Urothelium cell line (cell line): Measurements from ENCODE around the gene CSN1S1.

Source experiments
- DNase-seq: peaks from one replicate; pipeline ENCODE4 v3.0.0; 2011; ENCODE audit warnings: low spot score, mixed read lengths
- FAIRE-seq: peaks from 2 replicates; lab custom pipeline; 2011; peaks lifted over from hg19 to GRCh38; lab: Jason Lieb, UNC

Gene CSN1S1

DNA sequence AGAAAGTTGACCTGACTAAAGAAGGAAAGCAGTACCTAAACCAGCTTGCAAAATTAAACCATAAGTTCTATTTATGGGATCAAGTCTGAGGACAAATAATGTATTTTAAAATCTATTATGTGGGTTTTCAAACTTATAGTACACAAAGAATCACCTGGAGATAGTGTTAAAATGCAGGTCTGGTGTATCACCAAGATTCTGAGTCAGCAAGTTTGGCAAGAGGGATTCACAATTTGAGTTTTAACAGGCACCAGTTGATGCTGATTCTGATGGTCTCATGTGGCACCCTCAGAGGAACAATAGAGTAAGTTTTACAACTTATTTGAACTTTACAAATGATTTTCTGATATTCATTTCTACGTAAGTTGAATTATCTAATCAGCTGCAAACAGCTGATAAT is 55.8 kb downstream of the CSN1S1 start:
- no peak for FAIRE-seq
- DNase-seq, result no peak

DNA sequence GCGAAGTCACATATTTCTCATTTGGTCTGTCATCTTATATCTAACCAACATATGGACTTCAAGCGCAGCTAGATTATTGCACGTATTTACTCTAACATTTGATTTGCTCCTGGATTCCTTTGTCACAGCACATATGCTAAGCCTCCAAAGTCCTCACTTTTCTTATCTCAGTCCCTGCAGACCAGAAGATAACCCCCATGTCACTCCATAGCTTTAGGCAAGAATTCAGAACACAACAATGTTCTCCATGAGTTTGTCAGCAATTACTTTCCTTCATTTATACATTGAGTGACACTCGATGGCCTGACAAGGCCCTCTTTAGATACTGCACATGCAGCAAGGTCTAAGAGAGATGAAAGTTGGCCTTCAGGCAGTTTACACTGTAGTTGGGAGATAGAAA is 60.1 kb downstream of the CSN1S1 start:
- FAIRE-seq (no peak), DNase-seq (no peak)

DNA sequence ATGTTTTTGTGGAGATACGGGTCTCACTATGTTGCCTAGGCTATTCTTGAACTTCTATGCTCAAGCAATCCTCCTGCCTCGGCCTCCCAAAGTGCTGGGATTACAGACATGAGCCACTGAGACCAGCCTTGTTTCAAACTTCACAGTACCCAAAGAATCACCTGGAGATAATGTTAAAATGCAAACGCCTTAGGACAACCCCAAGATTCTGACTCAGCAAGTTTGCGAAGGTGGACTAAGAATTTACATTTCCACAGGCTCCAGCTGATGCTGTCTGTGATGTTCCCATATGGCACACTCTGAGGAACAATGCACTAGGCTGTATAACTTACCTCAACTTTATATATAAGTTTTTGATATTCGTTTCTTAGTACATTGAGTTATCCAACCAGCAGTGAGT is 63.9 kb downstream of the CSN1S1 start:
- FAIRE-seq (no peak), DNase-seq (no peak)

DNA sequence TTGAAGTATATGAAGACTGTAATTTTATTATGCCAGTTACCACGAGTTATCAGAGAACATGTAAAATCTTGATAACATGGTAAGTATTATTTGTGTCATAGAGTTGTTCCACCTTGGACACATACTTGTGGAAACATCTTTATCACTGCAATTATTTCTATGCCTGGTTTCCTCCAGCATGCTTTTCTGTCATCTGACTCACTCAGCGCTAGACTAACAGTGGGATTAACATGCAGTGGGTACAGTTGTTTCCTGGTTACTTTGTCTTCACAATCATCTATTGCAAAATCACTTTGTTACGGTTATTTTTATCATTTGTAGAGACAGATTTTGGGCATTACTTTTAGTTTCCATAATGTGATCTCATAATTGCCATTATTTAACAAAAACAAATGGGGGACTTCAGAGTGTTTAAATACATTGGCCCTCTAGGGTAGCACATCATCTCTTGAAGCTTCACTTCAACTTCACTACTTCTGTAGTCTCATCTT is 64.7 kb downstream of the CSN1S1 start, which contains the start of gene STATH:
Gene STATH, plus strand, starts transcription at position 441 of the 491 bp plus-strand sequence. CDS start 2,472 bp downstream, outside the sequence.
- FAIRE-seq, result no peak
- no peak for DNase-seq
